K562 (cell line): Measurements from ENCODE around the gene DNAJC11. TPM values are rescaled to one million over a fixed set of nuclear protein-coding genes. Genes with fewer than 3 reads are reported as not detected.

Source experiments
- ATAC-seq: fragments of 200-7000 bp; cut with Tn5 transposase; 3 replicates; pipeline ENCODE4 v1.9.1; 2020; ENCODE audit warnings: moderate library complexity
- BruUV-seq: library from RNA; stranded (reverse); fragments of 400-500 nt; replicated peaks from 2 replicates; lab custom pipeline; 2021; lab: Mats Ljungman, UMichigan
- CTCF ChIA-PET: fragments of 300-600 bp; formaldehyde crosslinking; extraction: SDS; loops from one replicate; lab custom pipeline; 2021; ENCODE audit warnings: low intra/inter-chr PET ratio; lab: Yijun Ruan, JAX
- POLR2A ChIA-PET: fragments of 300-600, 350-650 bp; sonication (Branson Sonifier 250); formaldehyde crosslinking; extraction: SDS; loops from one replicate; lab custom pipeline; 2021; ENCODE audit warnings: antibody characterized with exemption, inconsistent platforms; lab: Yijun Ruan, JAX
- DNase-seq, 4 experiments: peaks; one replicate each; pipeline versions ENCODE4 v3.0.0 to v3.0.0-alpha.2; 2011 to 2018; ENCODE audit warnings: low spot score in 3 of 4, mixed read lengths in 3 of 4; ENCODE audit errors: extremely low read depth in 1 of 4
- FAIRE-seq: peaks from 2 replicates; lab custom pipeline; 2011; peaks lifted over from hg19 to GRCh38; lab: Jason Lieb, UNC
- H2AFZ ChIP-seq: 2 replicates; pipeline ENCODE4 v1.6.0; 2011; ENCODE audit warnings: low read depth, low read length, control low read depth, inconsistent platforms
- H3K27ac ChIP-seq: fragments of 200-600 bp; 3 replicates; pipeline ENCODE4 v1.8.0; 2011; ENCODE audit warnings: low read depth, mild to moderate bottlenecking, control low read depth, inconsistent platforms, low read length, moderate library complexity, mixed read lengths; ENCODE audit errors: extremely low read depth
- H3K27me3 ChIP-seq, 2 experiments: fragments of 300-600 bp in 1 of 2; 2 replicates in 1 of 2; 3 replicates in 1 of 2; pipeline versions ENCODE4 v1.6.0 to v1.8.0; 2011; ENCODE audit warnings: inconsistent platforms in 2 of 2, low read length in 2 of 2, mild to moderate bottlenecking in 1 of 2, mixed read lengths in 1 of 2, moderate library complexity in 1 of 2; ENCODE audit not compliant: control insufficient read depth in 2 of 2, insufficient read depth in 2 of 2
- H3K36me3 ChIP-seq: fragments of 300-600 bp; 3 replicates; pipeline ENCODE4 v1.8.0; 2011; ENCODE audit warnings: mild to moderate bottlenecking, low read length, inconsistent platforms; ENCODE audit not compliant: control insufficient read depth, insufficient read depth
- H3K4me1 ChIP-seq, 2 experiments: fragments of 200-600 bp in 1 of 2; replicated peaks in 1 of 2; 2 replicates in 1 of 2; 3 replicates in 1 of 2; pipeline versions ENCODE4 v1.5.1 to v1.8.0; 2011; ENCODE audit warnings: inconsistent platforms in 2 of 2, low read length in 2 of 2, mild to moderate bottlenecking in 1 of 2, mixed read lengths in 1 of 2, moderate library complexity in 1 of 2; ENCODE audit not compliant: control insufficient read depth in 2 of 2, insufficient read depth in 2 of 2
- H3K4me2 ChIP-seq: 2 replicates; pipeline ENCODE4 v1.6.1; 2011; ENCODE audit warnings: low read length, control low read depth, inconsistent platforms, mixed read lengths; ENCODE audit not compliant: insufficient read depth
- H3K4me3 ChIP-seq: fragments of 200-600 bp; sonication (generic), shearing (Covaris generic); 2 replicates; pipeline ENCODE4 v1.5.1; 2016; ENCODE audit warnings: control low read depth, inconsistent platforms
- H3K79me2 ChIP-seq: fragments of 200-600 bp; 3 replicates; pipeline ENCODE4 v1.8.0; 2011; ENCODE audit warnings: low read length, inconsistent platforms; ENCODE audit not compliant: control insufficient read depth, insufficient read depth
- H3K9ac ChIP-seq, 2 experiments: 2 replicates each; pipeline versions ENCODE4 v1.6.0 to v1.6.1; 2011; ENCODE audit warnings: low read depth in 2 of 2, low read length in 2 of 2, control low read depth in 1 of 2, inconsistent platforms in 1 of 2, mild to moderate bottlenecking in 1 of 2, mixed read lengths in 1 of 2; ENCODE audit not compliant: insufficient read depth in 1 of 2
- H3K9me1 ChIP-seq: one replicate; pipeline ENCODE4 v1.6.0; 2011; ENCODE audit warnings: inconsistent platforms, mild to moderate bottlenecking, low read length, moderate library complexity; ENCODE audit not compliant: control insufficient read depth, insufficient read depth
- H3K9me3 ChIP-seq: replicated peaks from 2 replicates; pipeline ENCODE4 v1.5.1; 2011; ENCODE audit warnings: low read depth, low read length, inconsistent platforms; ENCODE audit not compliant: control insufficient read depth, insufficient read depth
- H4K20me1 ChIP-seq: replicated peaks from 2 replicates; pipeline ENCODE4 v1.6.1; 2011; ENCODE audit warnings: low read length, inconsistent platforms, mixed read lengths; ENCODE audit not compliant: control insufficient read depth, insufficient read depth
- ARID4B ChIP-seq: sonication (generic); formaldehyde crosslinking; IDR thresholded peaks from 2 replicates; pipeline ENCODE4 v1.8.0; 2022; ENCODE audit warnings: mild to moderate bottlenecking, missing genetic modification reagents
- C11orf30 ChIP-seq: fragments of 450-650 bp; IDR thresholded peaks from 2 replicates; pipeline ENCODE4 v1.6.1; 2016; ENCODE audit warnings: low read depth, mild to moderate bottlenecking
- CCNT2 ChIP-seq: IDR thresholded peaks from 2 replicates; pipeline ENCODE4 v1.6.1; 2011; ENCODE audit warnings: borderline replicate concordance, low read depth, mild to moderate bottlenecking, moderate library complexity, mixed read lengths, low read length; ENCODE audit not compliant: insufficient read length; ENCODE audit errors: extremely low read depth
- DIDO1 ChIP-seq: fragments of 450-650 bp; IDR thresholded peaks from 2 replicates; pipeline ENCODE4 v1.6.1; 2016; ENCODE audit warnings: low read depth, missing biosample characterization, missing genetic modification characterization
- ERF ChIP-seq: fragments of 450-650 bp; formaldehyde crosslinking; IDR thresholded peaks from 2 replicates; pipeline ENCODE4 v1.4.0; 2020; ENCODE audit warnings: mild to moderate bottlenecking, mixed read lengths
- PATZ1 ChIP-seq: fragments of 250-450 bp; sonication (Bioruptor Pico); IDR thresholded peaks from 2 replicates; pipeline ENCODE4 v1.5.0; 2020; ENCODE audit warnings: mild to moderate bottlenecking, borderline replicate concordance
- RBM14 ChIP-seq: fragments of 200-400 bp; formaldehyde crosslinking; IDR thresholded peaks from 2 replicates; pipeline ENCODE4 v1.6.1; 2018; ENCODE audit warnings: low read depth, mild to moderate bottlenecking, low read length, moderate library complexity, borderline replicate concordance; ENCODE audit not compliant: insufficient read depth
- SREBF1 ChIP-seq: fragments of 150-350 bp; IDR thresholded peaks from 2 replicates; pipeline ENCODE4 v1.6.1; 2014; ENCODE audit warnings: antibody characterized with exemption, low read depth, low read length, borderline replicate concordance
- STAT5A ChIP-seq: IDR thresholded peaks from 2 replicates; pipeline ENCODE4 v1.6.1; 2012; ENCODE audit warnings: low read length, inconsistent platforms, borderline replicate concordance
- ZNF398 ChIP-seq: fragments of 250-450 bp; sonication (Bioruptor Pico); IDR thresholded peaks from 2 replicates; pipeline ENCODE4 v1.8.0; 2021; ENCODE audit warnings: moderate library complexity, mild to moderate bottlenecking, inconsistent platforms
- ZNF707 ChIP-seq: fragments of 250-450 bp; sonication (Bioruptor Pico); conservative IDR thresholded peaks from 2 replicates; pipeline ENCODE4 v1.8.0; 2022; ENCODE audit warnings: inconsistent platforms, mild to moderate bottlenecking, moderate library complexity
- WGBS: fragments of 100-300 bp; shearing (Covaris generic); methylation state at CpG from one replicate; pipeline ENCODE4 v1.1.6; 2016; ENCODE audit warnings: low coverage, mixed read lengths; ENCODE audit not compliant: insufficient coverage; ENCODE audit errors: missing lambda C conversion rate; 5-methylcytosine and 5-hydroxymethylcytosine counted together
- in situ Hi-C: fragments of 300-500 bp; cut with MboI; formaldehyde crosslinking; loops from 4 replicates; pipeline ENCODE4 v1.15.0; 2018; ENCODE audit warnings: inconsistent platforms, mixed read lengths
- intact Hi-C: fragments of 100-400 bp; cut with micrococcal nuclease; formaldehyde crosslinking; loops from 2 replicates; pipeline ENCODE4 v1.14.2; 2022
- polyA plus RNA-seq, 8 experiments: library from polyadenylated mRNA; depleted of rRNA in 4 of 8; stranded (reverse) in 5 of 8; unstranded in 3 of 8; fragments of >200 nt; fragmentation: Nextera tagmentation in 2 of 8; fragmentation: Illumina TruSeq in 1 of 8; extraction: Ambion mirVana in 2 of 8; extraction: Trizol in 1 of 8; gene quantifications; 2 replicates each; pipeline versions ENCODE4 v1.2.1 to v1.2.3, GENCODE V29; 2011 to 2014; ENCODE audit warnings: inconsistent platforms in 1 of 8, missing spikeins in 1 of 8
- total RNA-seq, 7 experiments: library from RNA; depleted of rRNA in 6 of 7; stranded (reverse); fragments of >200 nt in 6 of 7; fragmentation: Illumina TruSeq in 2 of 7; extraction: Trizol in 2 of 7; gene quantifications; 2 replicates each; pipeline versions ENCODE4 v1.2.1 to v1.2.3, GENCODE V29; 2011 to 2021; ENCODE audit warnings: low replicate concordance in 1 of 7

DNAJC11 gene
- total and polyA plus RNA-seq, 9 of the 15 experiments (the other 6 are each of a cell fraction or from before 2014, with no cell fraction given) = 14.1 to 123 (median 76.6) TPM

GRCh38 chr1:6603915-6604558 is 97.6 kb downstream of the DNAJC11 start:
- Histone ChIP-seq H3K36me3 (peaks cover 17% of the 10 kb centered on the region; the same call in 2 of the 3 replicates), H2AFZ (peak overlapping the region; percentile 100), H3K27me3 (no peaks in the 10 kb centered on the region), H3K4me3 (peak overlapping the region; percentile 89), H3K4me1 (peaks cover 29 to 50% of the 10 kb centered on the region in 2 experiments), H3K79me2 (peaks cover 36% of the 10 kb centered on the region), H4K20me1 (peaks cover 25% of the 10 kb centered on the region), H3K9me1 (peaks cover 11% of the 10 kb centered on the region), H3K9ac (peak overlapping the region; percentile 95 to 96), H3K9me3 (no peaks in the 10 kb centered on the region), H3K4me2 (peak overlapping the region; percentile 75), H3K27ac (peak overlapping the region; percentile 99)
- POLR2A ChIA-PET = interaction anchor here (0.8 to 10.7 kb wide), 13 partner anchors 9 to 212 kb away, joined by 3 to 221 read pairs (median 8); partner anchors contain the start of genes PHF13, THAP3 and ZBTB48
- DNase-seq = peak in 2 of 4 experiments; percentile 72 to 90
- WGBS = 20% methylated on average over 19 of the region's 19 CpGs
- CTCF ChIA-PET = no interaction called here
- intact Hi-C loops (no loop called here), in situ Hi-C loops (no loop called here)
- FAIRE-seq = peak; percentile 84
- ATAC-seq = peak; percentile 10
- no TSS peak for BruUV-seq
- TF ChIP-seq STAT5A (no peak; the same call in 1 of the 2 replicates), C11orf30 (no peak), ZNF398 (CRISPR knock-in tag) (no peak), CCNT2 (no peak), PATZ1 (no peak), SREBF1 (no peak), ZNF707 (no peak; the same call in 1 of the 2 replicates), ARID4B (CRISPR knock-in tag) (peak; percentile 90), DIDO1 (tag) (no peak), ERF (CRISPR knock-in tag) (0 out of 2 replicates have a peak, but pooled peaks have one; percentile 28), RBM14 (no peak)
